OCI-LY7 (cell line): ENCODE measurements around the gene ANK3.

Source experiments
- CTCF ChIP-seq: fragments of 200-600 bp; sonication (generic); conservative IDR thresholded peaks from 2 replicates; pipeline ENCODE4 v1.5.1; 2014; ENCODE audit warnings: mild to moderate bottlenecking, antibody characterized with exemption, low read length, moderate library complexity, mixed read lengths
- EZH2phosphoT487 ChIP-seq: fragments of 200-600 bp; sonication (generic); IDR thresholded peaks from 2 replicates; pipeline ENCODE4 v1.6.1; 2018; ENCODE audit warnings: low read depth, borderline replicate concordance, mild to moderate bottlenecking, mixed run types, antibody characterized with exemption, low read length, moderate library complexity, mixed read lengths

DNA sequence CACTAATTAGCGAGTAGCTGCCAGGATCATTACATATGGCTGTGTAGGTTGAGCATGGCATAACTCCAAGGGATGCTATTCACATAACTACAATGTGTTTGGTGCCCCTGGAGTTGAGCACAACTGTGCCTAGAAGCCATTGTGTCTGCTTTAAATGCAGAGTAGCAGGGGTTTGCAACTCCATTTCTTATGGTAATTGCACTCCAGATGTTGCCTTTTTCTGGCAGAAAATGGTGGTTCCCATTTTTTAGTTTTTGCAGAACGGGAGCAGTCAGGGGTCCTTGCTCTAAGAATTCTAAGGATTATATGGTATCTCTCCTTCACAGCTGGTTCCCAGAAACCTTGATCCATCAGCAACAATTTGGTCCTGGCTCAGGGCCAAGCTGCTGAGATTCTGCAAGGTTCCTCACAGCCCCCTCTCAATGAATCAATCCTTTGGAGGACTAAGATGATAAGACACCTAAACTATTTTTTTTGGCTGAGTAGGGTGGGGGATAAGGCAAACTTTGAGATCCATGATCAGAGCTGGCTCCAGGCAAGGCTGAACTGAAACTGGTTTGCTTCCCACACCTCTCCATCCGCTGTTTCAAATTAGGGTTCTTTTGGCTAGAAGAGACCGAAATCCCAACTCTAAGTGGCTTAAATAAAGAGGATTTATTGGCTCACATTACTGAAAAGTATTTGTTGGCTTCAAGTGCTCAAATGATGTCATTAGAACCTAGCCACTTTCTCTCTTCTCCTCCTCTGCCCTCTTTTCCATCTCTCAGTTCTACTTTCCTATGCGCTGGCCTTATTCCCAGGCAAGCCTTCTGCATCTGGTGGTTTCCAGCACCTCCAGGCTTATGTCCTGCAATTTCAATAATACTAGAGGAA, 385.8 kb downstream of the ANK3 start:
- TF ChIP-seq EZH2phosphoT487 = no peak
- no peak for TF ChIP-seq CTCF
